Nephron progenitor cell (in vitro differentiated cells): ENCODE measurements around the gene MAPK12.

Experiments
- DNase-seq: peaks from one replicate; pipeline ENCODE4 v3.0.0; 2021
- H3K27ac Mint-ChIP-seq: 2 replicates; pipeline ENCODE4 v1.8.0; 2021; ENCODE audit warnings: mild to moderate bottlenecking, moderate library complexity, mixed read lengths
- H3K27me3 Mint-ChIP-seq: 2 replicates; pipeline ENCODE4 v1.8.0; 2021; ENCODE audit warnings: mild to moderate bottlenecking, low read depth, mixed read lengths; ENCODE audit not compliant: poor library complexity
- H3K36me3 Mint-ChIP-seq: 2 replicates; pipeline ENCODE4 v1.8.0; 2021; ENCODE audit warnings: low read depth, mixed read lengths
- H3K4me1 Mint-ChIP-seq: 2 replicates; pipeline ENCODE4 v1.8.0; 2021; ENCODE audit warnings: mixed read lengths
- H3K4me3 Mint-ChIP-seq: 2 replicates; pipeline ENCODE4 v1.8.0; 2021; ENCODE audit warnings: mild to moderate bottlenecking, moderate library complexity, mixed read lengths
- H3K9me3 Mint-ChIP-seq: 2 replicates; pipeline ENCODE4 v1.8.0; 2021; ENCODE audit warnings: mild to moderate bottlenecking, moderate library complexity, mixed read lengths
- TF ChIP-seq, protein P1 (sequence below): fragments of 200-600 bp; sonication (generic); IDR thresholded peaks from 2 replicates; pipeline ENCODE4 v1.5.0; 2021; ENCODE audit warnings: antibody characterized with exemption

The MAPK12 gene

DNA sequence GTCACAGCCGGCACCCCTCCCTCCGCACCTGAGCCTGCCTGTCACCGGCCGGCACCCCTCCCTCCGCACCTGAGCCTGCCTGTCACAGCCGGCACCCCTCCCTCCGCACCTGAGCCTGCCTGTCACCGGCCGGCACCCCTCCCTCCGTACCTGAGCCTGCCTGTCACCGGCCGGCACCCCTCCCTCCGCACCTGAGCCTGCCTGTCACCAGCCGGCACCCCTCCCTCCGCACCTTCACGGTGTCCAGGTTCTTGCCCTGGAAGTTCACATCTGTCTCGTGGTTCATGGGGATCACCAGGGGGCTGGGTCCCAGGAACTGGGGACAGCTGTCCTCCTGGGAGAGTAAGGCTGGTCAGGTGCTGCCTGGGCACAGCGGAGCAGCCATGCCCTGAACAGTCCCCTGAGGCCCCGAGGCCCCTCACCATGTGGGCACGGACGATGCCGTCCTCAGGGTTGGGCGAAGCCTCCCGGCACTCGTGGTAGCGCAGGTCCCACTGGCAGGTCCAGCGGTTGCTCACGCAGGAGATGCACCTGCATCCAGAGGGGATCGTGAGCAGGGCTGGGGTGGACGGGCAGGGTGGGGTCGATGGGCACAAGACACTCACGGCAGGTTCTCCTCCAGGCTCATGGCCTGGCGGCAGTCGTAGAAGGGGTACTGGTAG, 24.2 kb upstream of the MAPK12 start:
- no peak overlapping the region for H3K27ac Mint-ChIP-seq

DNA sequence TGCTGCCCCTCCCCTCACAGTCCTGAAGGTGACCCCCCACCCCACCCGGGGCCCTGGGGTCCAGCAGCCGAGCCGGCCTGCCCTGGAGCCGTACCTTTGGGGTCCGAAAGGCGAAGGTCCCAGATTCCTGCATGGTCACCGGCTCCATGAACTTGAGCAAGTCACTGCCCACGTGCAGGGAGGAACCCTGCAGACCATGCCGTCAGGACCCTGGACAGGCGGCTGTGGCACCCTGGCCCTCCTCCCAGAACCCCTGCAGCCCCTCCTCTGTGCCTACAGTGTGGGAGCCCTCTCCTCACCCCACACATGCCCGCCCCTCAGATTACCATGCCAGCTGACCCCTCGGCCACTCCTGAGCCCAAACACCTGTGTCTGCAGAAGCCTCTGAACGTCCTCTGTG, 23.0 kb upstream of the MAPK12 start:
- Mint-ChIP-seq H3K36me3 (peaks cover 6% of the 10 kb centered on the region), H3K4me1 (no peaks in the 10 kb centered on the region), H3K27ac (no peak overlapping the region), H3K27me3 (no peaks in the 10 kb centered on the region), H3K4me3 (no peak overlapping the region), H3K9me3 (no peaks in the 10 kb centered on the region)
- TF ChIP-seq, protein P1, sequence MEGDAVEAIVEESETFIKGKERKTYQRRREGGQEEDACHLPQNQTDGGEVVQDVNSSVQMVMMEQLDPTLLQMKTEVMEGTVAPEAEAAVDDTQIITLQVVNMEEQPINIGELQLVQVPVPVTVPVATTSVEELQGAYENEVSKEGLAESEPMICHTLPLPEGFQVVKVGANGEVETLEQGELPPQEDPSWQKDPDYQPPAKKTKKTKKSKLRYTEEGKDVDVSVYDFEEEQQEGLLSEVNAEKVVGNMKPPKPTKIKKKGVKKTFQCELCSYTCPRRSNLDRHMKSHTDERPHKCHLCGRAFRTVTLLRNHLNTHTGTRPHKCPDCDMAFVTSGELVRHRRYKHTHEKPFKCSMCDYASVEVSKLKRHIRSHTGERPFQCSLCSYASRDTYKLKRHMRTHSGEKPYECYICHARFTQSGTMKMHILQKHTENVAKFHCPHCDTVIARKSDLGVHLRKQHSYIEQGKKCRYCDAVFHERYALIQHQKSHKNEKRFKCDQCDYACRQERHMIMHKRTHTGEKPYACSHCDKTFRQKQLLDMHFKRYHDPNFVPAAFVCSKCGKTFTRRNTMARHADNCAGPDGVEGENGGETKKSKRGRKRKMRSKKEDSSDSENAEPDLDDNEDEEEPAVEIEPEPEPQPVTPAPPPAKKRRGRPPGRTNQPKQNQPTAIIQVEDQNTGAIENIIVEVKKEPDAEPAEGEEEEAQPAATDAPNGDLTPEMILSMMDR, result no peak
- DNase-seq, result no peak

More for the DNA sequence above, 24.2 kb upstream of the MAPK12 start:
- Mint-ChIP-seq H3K27me3 (no peaks in the 10 kb centered on the region), H3K9me3 (no peaks in the 10 kb centered on the region), H3K4me3 (no peak overlapping the region), H3K36me3 (peaks cover 4% of the 10 kb centered on the region), H3K4me1 (no peaks in the 10 kb centered on the region)
- TF ChIP-seq, protein P1, result no peak
- DNase-seq, result no peak

DNA sequence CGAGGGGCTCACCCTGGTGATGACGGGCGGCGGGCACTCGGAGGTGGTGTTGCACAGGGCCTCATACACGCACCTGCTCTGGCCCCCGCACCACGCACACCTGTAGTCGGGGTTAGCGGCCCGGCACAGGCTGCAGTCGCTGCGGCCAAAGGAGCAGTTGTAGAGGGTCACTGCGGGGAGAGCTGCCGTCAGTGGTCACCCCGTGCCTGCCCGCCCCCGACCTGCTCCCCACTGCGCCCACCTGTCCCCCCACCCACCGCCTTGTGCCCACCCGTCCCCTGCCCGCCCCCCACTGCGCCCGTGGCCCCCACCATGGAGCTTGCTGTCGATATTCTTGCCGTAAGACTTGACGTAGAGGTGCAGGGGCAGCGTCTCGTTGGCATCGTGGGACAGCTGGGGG, 22.3 kb upstream of the MAPK12 start:
- H3K27ac Mint-ChIP-seq, result no peak overlapping the region
- no peak for DNase-seq
- H3K4me1 Mint-ChIP-seq, result no peaks in the 10 kb centered on the region
- H3K36me3 Mint-ChIP-seq, result peaks cover 13% of the 10 kb centered on the region
- no peaks in the 10 kb centered on the region for H3K9me3 Mint-ChIP-seq
- H3K27me3 Mint-ChIP-seq, result no peaks in the 10 kb centered on the region
- TF ChIP-seq, protein P1, result no peak
- H3K4me3 Mint-ChIP-seq, result no peak overlapping the region

DNA sequence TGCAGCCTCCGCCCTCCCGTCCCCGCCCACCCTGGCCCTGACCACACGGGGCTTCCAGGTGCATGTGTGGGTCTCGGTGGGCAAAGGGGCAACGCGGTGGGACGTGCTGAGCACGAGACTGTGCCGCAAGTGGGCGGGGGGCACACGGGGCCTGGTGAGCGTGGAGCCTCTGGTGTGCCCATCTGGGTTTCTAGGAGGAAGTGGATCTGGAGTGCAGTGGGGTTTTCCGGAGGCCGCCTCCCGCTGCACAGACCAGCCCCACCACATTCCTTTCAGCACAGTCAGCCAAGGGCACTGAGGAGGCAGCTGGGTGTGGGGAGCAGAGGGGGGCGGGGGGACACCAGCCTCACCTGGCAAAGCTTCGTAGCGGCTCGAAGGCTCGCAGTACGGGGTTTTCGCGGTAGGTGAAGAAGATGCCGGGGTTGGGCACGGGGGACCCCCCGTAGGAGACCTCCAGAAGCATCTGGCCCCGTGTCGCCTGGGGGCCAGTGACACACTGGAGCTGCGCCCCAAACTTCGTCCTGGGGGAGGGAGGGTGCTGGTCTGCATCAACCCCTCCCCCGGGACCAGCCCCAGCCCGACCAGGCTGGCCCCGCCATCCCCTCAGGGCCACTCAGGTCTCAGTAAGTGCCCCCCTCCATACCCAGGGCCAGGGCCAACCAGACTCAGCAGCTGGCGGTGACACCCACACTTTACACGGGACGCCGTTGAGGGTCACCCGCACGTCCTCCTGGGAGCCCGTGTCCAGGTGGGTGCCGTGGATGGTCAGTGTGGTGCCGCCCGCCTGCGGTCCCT, 21.1 kb upstream of the MAPK12 start:
- no peaks in the 10 kb centered on the region for H3K27me3 Mint-ChIP-seq
- TF ChIP-seq, protein P1, result no peak
- H3K4me1 Mint-ChIP-seq, result no peaks in the 10 kb centered on the region
- H3K36me3 Mint-ChIP-seq, result peaks cover 17% of the 10 kb centered on the region
- no peak overlapping the region for H3K27ac Mint-ChIP-seq
- H3K4me3 Mint-ChIP-seq, result no peak overlapping the region
- no peaks in the 10 kb centered on the region for H3K9me3 Mint-ChIP-seq
- DNase-seq, result no peak

DNA sequence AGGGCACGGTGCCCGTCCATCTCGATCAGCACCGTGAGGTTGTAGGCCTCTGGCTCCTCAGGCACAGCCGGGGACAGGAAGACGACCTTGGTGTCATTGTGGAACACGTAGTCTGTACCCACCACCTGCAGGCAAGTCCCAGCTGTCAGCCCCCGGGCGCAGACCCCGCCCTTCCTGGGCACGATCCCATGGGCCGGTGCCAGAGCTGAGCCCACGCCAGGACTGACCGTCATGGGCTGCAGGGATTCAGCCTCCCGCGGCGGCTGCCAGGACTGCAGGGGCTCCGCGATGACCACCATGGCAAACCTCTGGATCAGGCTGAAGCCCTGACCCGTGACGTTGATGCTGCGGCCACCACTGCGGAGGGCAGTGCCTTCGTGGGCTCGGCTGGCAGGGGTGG, 20.5 kb upstream of the MAPK12 start:
- no peak for DNase-seq
- Mint-ChIP-seq H3K27ac (no peak overlapping the region), H3K4me3 (no peak overlapping the region), H3K4me1 (no peaks in the 10 kb centered on the region), H3K27me3 (no peaks in the 10 kb centered on the region), H3K36me3 (peaks cover 23% of the 10 kb centered on the region), H3K9me3 (no peaks in the 10 kb centered on the region)
- TF ChIP-seq, protein P1, result no peak
